HUDEP-2 (cell line): ENCODE results near the gene XPA.
"Not testable (repeated sequence)": the region's sequence is repeated elsewhere in the genome, so short reads cannot be mapped to it uniquely, and the experiment has no call there.

Source experiments
- DNase-seq, 76 experiments: peaks; one replicate each; lab custom pipeline; 2025; ENCODE audit not compliant: unreplicated experiment in 76 of 76; lab: John Stamatoyannopoulos, UW

Gene XPA

GRCh38 chr9:97696803-97697601 lies at the start of gene XPA:
Gene XPA, minus strand, starts transcription at chr9:97697340. Its CDS starts 48 bp downstream, at chr9:97697292.
- DNase-seq, result peak in 75 of 76 experiments; percentile 45 to 95 (median 88)

- no peak for DNase-seq
Measured at GRCh38 chr9:97744710-97745708, 47.9 kb upstream of the XPA start.

GRCh38 chr9:97744025-97744424 lies 46.9 kb upstream of the XPA start:
- not testable (repeated sequence) for DNase-seq

GRCh38 chr9:97742545-97742944 lies 45.4 kb upstream of the XPA start:
- no peak for DNase-seq

DNA sequence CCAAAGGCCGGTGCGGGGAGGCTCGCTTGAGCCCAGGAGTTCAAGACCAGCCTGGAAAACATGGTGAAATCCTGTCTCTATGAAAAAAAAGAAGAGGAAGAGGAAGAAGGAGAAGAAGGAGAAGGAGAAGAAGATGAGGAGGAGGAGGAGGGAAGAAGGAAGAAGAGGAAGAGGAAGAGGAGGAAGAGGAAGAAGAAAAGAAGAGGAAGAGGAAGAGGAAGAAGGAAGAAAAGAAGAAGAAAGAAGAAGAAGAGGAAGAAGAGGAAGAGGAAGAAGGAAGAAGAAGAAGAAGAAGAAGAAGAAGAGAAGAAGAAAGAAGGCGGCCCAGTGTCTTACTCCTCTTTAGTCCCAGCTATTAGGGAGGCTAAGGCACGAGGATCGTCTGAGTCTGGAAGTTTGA lies 44.8 kb upstream of the XPA start:
- no peak for DNase-seq

GRCh38 chr9:97740848-97741821 lies 44.0 kb upstream of the XPA start:
- peak in 2 of 76 experiments; percentile 5 to 9 for DNase-seq

DNA sequence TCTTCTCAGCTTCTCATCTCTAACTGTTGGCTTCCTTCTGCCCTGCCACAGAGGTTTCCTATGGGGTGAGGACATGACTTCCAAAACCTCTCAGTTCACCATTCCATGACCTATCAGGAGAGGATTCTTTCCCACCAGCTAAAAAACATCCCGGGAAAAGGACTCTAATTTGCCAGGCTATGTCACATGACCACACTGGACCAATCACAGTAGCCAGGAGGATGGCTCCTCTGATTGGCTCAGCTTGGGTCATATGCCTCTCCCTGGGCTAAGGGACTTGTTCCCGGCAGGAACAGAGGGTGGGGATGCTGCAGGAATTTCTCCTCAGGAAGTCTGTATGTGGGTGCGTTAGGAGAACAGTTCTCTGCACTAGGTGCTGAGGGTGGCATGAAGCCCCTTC lies 40.3 kb upstream of the XPA start:
- no peak for DNase-seq

DNA sequence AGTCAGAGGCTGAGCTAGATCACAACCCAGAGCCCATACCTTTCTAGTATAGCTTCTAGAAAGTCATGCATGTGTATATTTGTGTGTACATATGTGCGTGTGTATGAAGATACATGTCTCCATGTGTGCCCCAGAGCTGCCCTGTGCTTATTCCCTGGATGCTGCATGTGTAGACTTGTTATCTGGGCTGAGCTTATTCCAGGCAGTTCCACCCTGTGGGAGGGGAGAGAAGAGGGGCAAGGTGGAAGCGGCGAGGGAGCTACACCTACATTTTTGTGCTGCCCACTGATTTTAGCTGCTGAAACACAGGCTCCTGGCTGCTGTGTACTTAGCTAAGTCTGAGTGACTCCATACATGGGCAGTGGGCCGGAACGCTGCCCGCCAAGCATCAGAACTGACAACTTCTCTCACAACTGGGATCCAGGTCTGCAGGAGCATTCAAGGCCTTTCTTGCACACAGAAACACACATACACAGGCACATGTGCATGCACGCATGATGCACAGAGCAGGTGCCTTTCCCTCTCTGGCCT lies 38.0 kb upstream of the XPA start:
- no peak for DNase-seq

GRCh38 chr9:97726716-97727115 lies 29.6 kb upstream of the XPA start:
- no peak for DNase-seq

- no peak for DNase-seq
Measured at GRCh38 chr9:97723819-97724218, 26.7 kb upstream of the XPA start.

DNA sequence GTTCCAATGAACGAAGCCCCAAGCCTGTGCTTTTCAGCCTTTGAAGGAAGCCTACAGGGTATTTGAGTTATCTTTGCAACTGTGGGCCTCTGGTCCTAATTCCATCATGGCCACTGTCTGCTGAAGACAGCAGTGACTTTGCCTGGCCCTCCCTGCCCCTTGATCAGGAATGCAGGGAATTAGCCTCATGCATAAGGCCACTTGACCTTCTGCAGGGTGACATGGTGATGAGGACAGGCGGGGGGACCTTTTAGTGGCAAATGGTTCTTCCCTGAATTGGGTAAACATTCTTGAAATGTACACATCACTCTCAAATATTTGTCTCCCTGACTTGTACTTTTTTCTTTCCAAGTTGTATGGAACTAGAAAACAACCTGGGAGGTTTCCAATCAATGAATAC lies 25.2 kb upstream of the XPA start:
- DNase-seq, result no peak

DNA sequence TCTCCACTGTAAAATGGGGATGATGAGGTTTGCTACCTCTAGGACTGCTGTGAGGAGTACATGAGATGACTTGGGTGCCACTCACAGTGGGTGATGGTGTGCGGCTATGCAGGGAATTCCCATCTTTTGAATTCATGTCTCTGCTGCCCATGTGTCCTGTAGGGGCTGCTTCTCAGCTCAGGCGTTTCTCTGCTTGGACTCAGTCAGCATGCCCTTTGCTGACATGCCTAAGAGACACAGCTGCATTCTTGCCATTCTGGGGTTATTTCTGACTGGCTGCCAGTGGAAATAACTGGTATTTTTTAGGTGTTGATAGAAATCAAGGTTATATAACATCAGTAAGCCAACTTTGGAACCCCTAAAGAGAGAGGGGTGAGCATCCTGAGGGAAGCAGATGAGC lies 24.3 kb upstream of the XPA start:
- no peak for DNase-seq

DNA sequence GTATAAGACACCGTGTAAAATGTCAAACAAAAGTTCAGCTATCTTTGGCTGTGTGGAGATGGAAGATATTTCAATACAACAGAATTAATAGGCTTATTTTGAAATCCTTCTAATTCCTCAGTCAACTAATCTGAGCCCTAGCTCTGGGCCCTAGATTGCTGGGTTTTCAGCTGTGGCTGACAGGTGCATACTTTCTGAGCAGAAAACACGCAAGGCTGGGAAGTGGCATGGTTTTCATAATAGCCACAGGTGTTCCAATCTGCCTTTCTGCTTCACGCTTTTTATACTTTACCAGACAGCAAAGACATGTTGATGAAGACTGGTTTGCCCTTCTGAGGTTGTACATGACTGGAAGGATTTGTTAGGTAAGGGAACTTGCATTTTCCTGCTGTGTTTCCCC lies 20.7 kb upstream of the XPA start:
- DNase-seq, result no peak

DNA sequence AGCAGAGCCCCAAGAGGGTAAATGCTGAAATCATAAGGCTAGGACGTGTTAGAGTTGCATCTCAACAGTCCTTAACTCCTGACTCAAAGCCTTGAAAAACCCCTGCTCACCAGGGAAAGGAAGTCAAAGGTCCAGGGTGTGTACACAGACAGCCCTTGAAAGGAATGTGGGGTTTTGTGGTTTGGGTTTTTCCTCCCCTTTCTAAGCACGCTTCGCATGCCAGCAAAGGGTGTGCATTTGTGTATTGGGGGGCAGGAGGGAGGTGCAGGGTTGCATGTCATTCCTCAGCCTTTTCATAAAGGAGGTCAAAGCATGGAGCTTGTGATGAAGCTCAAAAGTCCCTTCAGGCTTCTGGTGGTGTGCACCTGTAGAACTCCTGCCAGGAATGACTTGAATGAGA lies 17.3 kb upstream of the XPA start:
- DNase-seq, result peak in 2 of 76 experiments; percentile 10 to 12

DNA sequence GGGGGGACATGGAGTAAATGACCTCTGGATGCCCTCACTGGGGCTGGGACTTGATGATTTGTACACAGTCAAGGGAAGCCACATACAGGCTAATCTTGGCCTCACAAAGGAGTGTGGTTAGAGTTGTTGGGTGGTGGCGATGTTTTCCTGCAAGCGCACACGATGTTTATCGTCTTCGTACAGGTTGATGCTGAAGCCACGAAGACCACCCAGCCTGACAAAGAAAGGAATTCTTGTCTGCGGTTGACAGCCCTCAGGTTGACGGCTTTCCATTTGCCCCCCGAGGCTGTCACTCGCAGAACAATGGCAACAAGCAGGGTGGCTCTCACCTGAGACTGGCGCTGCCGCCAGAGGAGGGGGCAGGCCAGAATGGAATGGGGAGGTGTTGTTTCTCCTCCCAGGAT lies 14.1 kb upstream of the XPA start:
- DNase-seq, result peak in 1 of 76 experiments; percentile 25

GRCh38 chr9:97710356-97711222 lies 13.4 kb upstream of the XPA start:
- DNase-seq, result peak in 40 of 76 experiments; percentile 4 to 61 (median 28)

- no peak for DNase-seq
Measured at GRCh38 chr9:97706246-97706645, 9.1 kb upstream of the XPA start.

DNA sequence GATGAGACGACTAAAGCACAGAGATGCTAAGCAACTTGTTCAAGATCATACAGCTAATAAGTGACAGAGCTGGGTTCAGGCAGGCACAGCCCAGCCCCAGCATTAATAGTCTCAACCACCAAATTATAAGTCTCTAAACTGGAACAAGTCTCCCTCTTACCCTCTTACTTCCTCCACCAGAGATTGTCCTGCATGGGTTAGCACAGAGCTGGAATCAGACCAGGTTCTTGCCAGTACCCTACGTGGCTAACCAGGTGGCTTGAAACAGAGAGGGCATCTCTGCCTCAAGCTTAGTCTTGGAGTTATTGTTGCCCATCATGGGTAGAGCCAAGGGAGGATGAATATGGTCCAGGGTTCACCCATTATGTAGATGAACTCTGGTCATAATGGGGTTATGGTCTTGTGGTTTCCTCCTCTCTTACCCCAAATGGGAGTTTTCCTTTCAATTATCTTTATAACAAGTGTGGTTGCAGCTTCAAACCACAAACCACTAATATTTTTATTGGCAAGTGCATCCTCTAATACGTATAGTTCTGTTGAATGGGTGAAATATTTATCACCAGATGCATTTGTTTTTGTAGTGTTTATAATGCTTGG lies 8.3 kb upstream of the XPA start:
- no peak for DNase-seq

- no peak for DNase-seq
Measured at GRCh38 chr9:97704851-97705250, 7.7 kb upstream of the XPA start.
